Loucy (cell line): ENCODE results near the gene RALGPS1.

Source experiments
- EZH2phosphoT487 ChIP-seq: fragments of 200-600 bp; IDR thresholded peaks from 2 replicates; pipeline ENCODE4 v1.6.1; 2018; ENCODE audit warnings: antibody characterized with exemption, mild to moderate bottlenecking, moderate library complexity, borderline replicate concordance
- TF ChIP-seq, protein P1 (sequence below): fragments of 200-600 bp; sonication (generic); conservative IDR thresholded peaks from 2 replicates; pipeline ENCODE4 v1.5.1; 2014; ENCODE audit warnings: mild to moderate bottlenecking, antibody characterized with exemption, low read length

- TF ChIP-seq, protein P1, sequence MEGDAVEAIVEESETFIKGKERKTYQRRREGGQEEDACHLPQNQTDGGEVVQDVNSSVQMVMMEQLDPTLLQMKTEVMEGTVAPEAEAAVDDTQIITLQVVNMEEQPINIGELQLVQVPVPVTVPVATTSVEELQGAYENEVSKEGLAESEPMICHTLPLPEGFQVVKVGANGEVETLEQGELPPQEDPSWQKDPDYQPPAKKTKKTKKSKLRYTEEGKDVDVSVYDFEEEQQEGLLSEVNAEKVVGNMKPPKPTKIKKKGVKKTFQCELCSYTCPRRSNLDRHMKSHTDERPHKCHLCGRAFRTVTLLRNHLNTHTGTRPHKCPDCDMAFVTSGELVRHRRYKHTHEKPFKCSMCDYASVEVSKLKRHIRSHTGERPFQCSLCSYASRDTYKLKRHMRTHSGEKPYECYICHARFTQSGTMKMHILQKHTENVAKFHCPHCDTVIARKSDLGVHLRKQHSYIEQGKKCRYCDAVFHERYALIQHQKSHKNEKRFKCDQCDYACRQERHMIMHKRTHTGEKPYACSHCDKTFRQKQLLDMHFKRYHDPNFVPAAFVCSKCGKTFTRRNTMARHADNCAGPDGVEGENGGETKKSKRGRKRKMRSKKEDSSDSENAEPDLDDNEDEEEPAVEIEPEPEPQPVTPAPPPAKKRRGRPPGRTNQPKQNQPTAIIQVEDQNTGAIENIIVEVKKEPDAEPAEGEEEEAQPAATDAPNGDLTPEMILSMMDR, result no peak
- TF ChIP-seq EZH2phosphoT487, result no peak
These were observed 244.3 kb downstream of the RALGPS1 start for GRCh38 chr9:127158786-127159324.
